ENCODE measurements around the gene PLAC1.

Gene PLAC1

GRCh38 chrX:134543288-134543687 lies 115.0 kb downstream of the PLAC1 start:
- DNase-seq (ENCODE audit: low read depth in 2 of 2) = no peak

GRCh38 chrX:134542485-134542884 lies 115.8 kb downstream of the PLAC1 start:
- no peak for DNase-seq (ENCODE audit: low read depth in 2 of 2)

- no peak for DNase-seq (ENCODE audit: low read depth in 2 of 2)
These were observed 116.4 kb downstream of the PLAC1 start for GRCh38 chrX:134541906-134542305.

GRCh38 chrX:134538316-134538715 lies 120.0 kb downstream of the PLAC1 start:
- no peak for DNase-seq (ENCODE audit: low read depth in 2 of 2)

GRCh38 chrX:134537179-134537955 lies 120.9 kb downstream of the PLAC1 start:
- no peak for DNase-seq (ENCODE audit: low read depth in 2 of 2)

- DNase-seq (ENCODE audit: low read depth in 2 of 2) = no peak
These were observed 124.3 kb downstream of the PLAC1 start for GRCh38 chrX:134533952-134534351.

- no peak for DNase-seq (ENCODE audit: low read depth in 2 of 2)
These were observed 124.9 kb downstream of the PLAC1 start for GRCh38 chrX:134533352-134533751.

- DNase-seq (ENCODE audit: low read depth in 2 of 2) = no peak
These were observed 127.4 kb downstream of the PLAC1 start for GRCh38 chrX:134530845-134531244.

GRCh38 chrX:134529481-134529880 lies 128.8 kb downstream of the PLAC1 start:
- no peak for DNase-seq (ENCODE audit: low read depth in 2 of 2)

- no peak for DNase-seq (ENCODE audit: low read depth in 2 of 2)
These were observed 129.3 kb downstream of the PLAC1 start for GRCh38 chrX:134528960-134529359.

- no peak for DNase-seq (ENCODE audit: low read depth in 2 of 2)
These were observed 131.9 kb downstream of the PLAC1 start for GRCh38 chrX:134526399-134526798.

- DNase-seq (ENCODE audit: low read depth in 2 of 2) = no peak
These were observed 133.0 kb downstream of the PLAC1 start for GRCh38 chrX:134525086-134525792.

GRCh38 chrX:134524181-134524580 lies 134.1 kb downstream of the PLAC1 start:
- no peak for DNase-seq (ENCODE audit: low read depth in 2 of 2)

- no peak for DNase-seq (ENCODE audit: low read depth in 2 of 2)
These were observed 137.3 kb downstream of the PLAC1 start for GRCh38 chrX:134520860-134521390.
